Smooth muscle cell (in vitro differentiated cells): ENCODE data around the gene SIDT1. TPM values are rescaled to one million over a fixed set of nuclear protein-coding genes. Genes with fewer than 3 reads are reported as not detected.

Experiments
- DNase-seq: peaks from one replicate; lab custom pipeline; 2025; ENCODE audit not compliant: unreplicated experiment; lab: John Stamatoyannopoulos, UW
- H2AFZ ChIP-seq: fragments of 200-600 bp; sonication (generic); 2 replicates; pipeline ENCODE4 v1.6.0; 2016; ENCODE audit warnings: antibody characterized with exemption, low read depth, mild to moderate bottlenecking
- H3F3A ChIP-seq: fragments of 200-600 bp; sonication (generic); 2 replicates; pipeline ENCODE4 v1.6.0; 2017; ENCODE audit warnings: antibody characterized with exemption, low read depth
- H3K27ac ChIP-seq: fragments of 200-600 bp; sonication (generic); 2 replicates; pipeline ENCODE4 v1.5.1; 2016; ENCODE audit warnings: low read depth, mild to moderate bottlenecking
- H3K27me3 ChIP-seq: fragments of 200-600 bp; sonication (generic); 2 replicates; pipeline ENCODE4 v1.6.1; 2016; ENCODE audit warnings: low read depth, mild to moderate bottlenecking
- H3K36me3 ChIP-seq: fragments of 200-600 bp; sonication (generic); 2 replicates; pipeline ENCODE4 v1.5.1; 2016; ENCODE audit warnings: low read depth
- H3K4me1 ChIP-seq: fragments of 200-600 bp; sonication (generic); 2 replicates; pipeline ENCODE4 v1.5.1; 2016; ENCODE audit warnings: low read depth
- H3K4me2 ChIP-seq: fragments of 200-600 bp; sonication (generic); 2 replicates; pipeline ENCODE4 v1.6.0; 2016; ENCODE audit warnings: mild to moderate bottlenecking
- H3K4me3 ChIP-seq: fragments of 200-600 bp; sonication (generic); 2 replicates; pipeline ENCODE4 v1.5.1; 2016; ENCODE audit warnings: mild to moderate bottlenecking
- H3K79me2 ChIP-seq: fragments of 200-600 bp; sonication (generic); 2 replicates; pipeline ENCODE4 v1.6.0; 2016; ENCODE audit warnings: low read depth, mild to moderate bottlenecking
- H3K9ac ChIP-seq: fragments of 200-600 bp; sonication (generic); 2 replicates; pipeline ENCODE4 v1.6.0; 2016; ENCODE audit warnings: low read depth
- H3K9me3 ChIP-seq: fragments of 200-600 bp; sonication (generic); replicated peaks from 2 replicates; pipeline ENCODE4 v1.5.1; 2016; ENCODE audit warnings: low read depth
- H4K20me1 ChIP-seq: fragments of 200-600 bp; sonication (generic); 2 replicates; pipeline ENCODE4 v1.6.0; 2016; ENCODE audit warnings: low read depth
- CTCF ChIP-seq: fragments of 200-600 bp; sonication (generic); IDR thresholded peaks from 2 replicates; pipeline ENCODE4 v1.5.1; 2017; ENCODE audit warnings: borderline replicate concordance, mild to moderate bottlenecking, antibody characterized with exemption; ENCODE audit not compliant: insufficient read depth, poor library complexity, severe bottlenecking
- WGBS: methylation state at CpG from one replicate; pipeline ENCODE4 v1.1.7; 2016; ENCODE audit warnings: low lambda C conversion rate; 5-methylcytosine and 5-hydroxymethylcytosine counted together
- polyA plus RNA-seq: library from polyadenylated mRNA; unstranded; fragments of >200 nt; fragmentation: Nextera tagmentation; extraction: Ambion mirVana; gene quantifications from 2 replicates; pipeline ENCODE4 v1.2.1, GENCODE V29; 2016
- total RNA-seq: library from RNA; depleted of rRNA; stranded (reverse); fragments of >200 nt; gene quantifications from 2 replicates; pipeline ENCODE4 v1.2.3, GENCODE V29; 2014

The SIDT1 gene
- total and polyA plus RNA-seq, 2 experiments from 2014 or later: not detected

- 91% methylated on average over 1 of the region's 1 CpG for WGBS
- Histone ChIP-seq H4K20me1 (no peaks in the 10 kb centered on the region), H3K36me3 (no peaks in the 10 kb centered on the region), H3F3A (no peaks in the 10 kb centered on the region), H3K9me3 (no peaks in the 10 kb centered on the region), H3K9ac (no peak overlapping the region), H2AFZ (no peak overlapping the region), H3K79me2 (no peaks in the 10 kb centered on the region), H3K4me3 (no peak overlapping the region), H3K27ac (no peak overlapping the region), H3K4me1 (peaks cover 16% of the 10 kb centered on the region), H3K4me2 (no peak overlapping the region), H3K27me3 (no peaks in the 10 kb centered on the region)
- no peak for DNase-seq
- TF ChIP-seq CTCF: no peak
These were observed 52.9 kb downstream of the SIDT1 start for GRCh38 chr3:113585228-113585627.

GRCh38 chr3:113585720-113586119 is 53.4 kb downstream of the SIDT1 start:
- no peaks in the 10 kb centered on the region for H3K79me2 ChIP-seq
- no peaks in the 10 kb centered on the region for H3K27me3 ChIP-seq
- peaks cover 16% of the 10 kb centered on the region for H3K4me1 ChIP-seq
- no peak for DNase-seq
- H2AFZ ChIP-seq: no peak overlapping the region
- no peak overlapping the region for H3K27ac ChIP-seq
- no peak overlapping the region for H3K9ac ChIP-seq
- no peak for TF ChIP-seq CTCF
- WGBS: 66% methylated on average over 3 of the region's 3 CpGs
- H3K4me3 ChIP-seq: no peak overlapping the region
- H3F3A ChIP-seq: no peaks in the 10 kb centered on the region
- no peaks in the 10 kb centered on the region for H3K9me3 ChIP-seq
- H3K4me2 ChIP-seq: no peak overlapping the region
- H3K36me3 ChIP-seq: no peaks in the 10 kb centered on the region
- no peaks in the 10 kb centered on the region for H4K20me1 ChIP-seq

- Histone ChIP-seq H3K4me3 (no peak overlapping the region), H3K79me2 (no peaks in the 10 kb centered on the region), H2AFZ (no peak overlapping the region), H3K27ac (no peak overlapping the region), H3K4me1 (peaks cover 16% of the 10 kb centered on the region), H3K27me3 (no peaks in the 10 kb centered on the region), H3F3A (no peaks in the 10 kb centered on the region), H3K9ac (no peak overlapping the region), H3K9me3 (no peaks in the 10 kb centered on the region), H4K20me1 (no peaks in the 10 kb centered on the region), H3K36me3 (no peaks in the 10 kb centered on the region), H3K4me2 (no peak overlapping the region)
- no peak for TF ChIP-seq CTCF
- DNase-seq: no peak
- 93% methylated on average over 2 of the region's 2 CpGs for WGBS
These were observed 56.5 kb downstream of the SIDT1 start for GRCh38 chr3:113588806-113589205.

GRCh38 chr3:113589971-113590370 is 57.6 kb downstream of the SIDT1 start:
- no peak for TF ChIP-seq CTCF
- H3K4me2 ChIP-seq: no peak overlapping the region
- H3F3A ChIP-seq: no peaks in the 10 kb centered on the region
- no peaks in the 10 kb centered on the region for H3K36me3 ChIP-seq
- no peaks in the 10 kb centered on the region for H3K9me3 ChIP-seq
- H3K27me3 ChIP-seq: no peaks in the 10 kb centered on the region
- WGBS: 82% methylated on average over 1 of the region's 1 CpG
- no peaks in the 10 kb centered on the region for H3K79me2 ChIP-seq
- no peaks in the 10 kb centered on the region for H4K20me1 ChIP-seq
- peaks cover 15% of the 10 kb centered on the region for H3K4me1 ChIP-seq
- H3K4me3 ChIP-seq: no peak overlapping the region
- H2AFZ ChIP-seq: no peak overlapping the region
- no peak overlapping the region for H3K9ac ChIP-seq
- H3K27ac ChIP-seq: no peak overlapping the region
- no peak for DNase-seq
